GM13976 (cell line): ENCODE data around the gene RBM47.

Experiments
- DNase-seq: peaks from one replicate; pipeline ENCODE4 v3.0.0; 2012; ENCODE audit warnings: low spot score
- in situ Hi-C: fragments of 300-500 bp; cut with MboI; formaldehyde crosslinking; loops from one replicate; pipeline ENCODE4 v1.12.0; 2022; ENCODE audit warnings: low sequenced_read_pairs, mixed read lengths, inconsistent platforms; ENCODE audit not compliant: unreplicated experiment
- TF ChIP-seq, protein P1 (sequence below): IDR thresholded peaks from 2 replicates; pipeline ENCODE4 v1.5.1; 2012; ENCODE audit warnings: borderline replicate concordance, mild to moderate bottlenecking; ENCODE audit not compliant: insufficient read depth; ENCODE audit errors: extremely low read depth, missing control alignments, control extremely low read depth

The RBM47 gene

DNA sequence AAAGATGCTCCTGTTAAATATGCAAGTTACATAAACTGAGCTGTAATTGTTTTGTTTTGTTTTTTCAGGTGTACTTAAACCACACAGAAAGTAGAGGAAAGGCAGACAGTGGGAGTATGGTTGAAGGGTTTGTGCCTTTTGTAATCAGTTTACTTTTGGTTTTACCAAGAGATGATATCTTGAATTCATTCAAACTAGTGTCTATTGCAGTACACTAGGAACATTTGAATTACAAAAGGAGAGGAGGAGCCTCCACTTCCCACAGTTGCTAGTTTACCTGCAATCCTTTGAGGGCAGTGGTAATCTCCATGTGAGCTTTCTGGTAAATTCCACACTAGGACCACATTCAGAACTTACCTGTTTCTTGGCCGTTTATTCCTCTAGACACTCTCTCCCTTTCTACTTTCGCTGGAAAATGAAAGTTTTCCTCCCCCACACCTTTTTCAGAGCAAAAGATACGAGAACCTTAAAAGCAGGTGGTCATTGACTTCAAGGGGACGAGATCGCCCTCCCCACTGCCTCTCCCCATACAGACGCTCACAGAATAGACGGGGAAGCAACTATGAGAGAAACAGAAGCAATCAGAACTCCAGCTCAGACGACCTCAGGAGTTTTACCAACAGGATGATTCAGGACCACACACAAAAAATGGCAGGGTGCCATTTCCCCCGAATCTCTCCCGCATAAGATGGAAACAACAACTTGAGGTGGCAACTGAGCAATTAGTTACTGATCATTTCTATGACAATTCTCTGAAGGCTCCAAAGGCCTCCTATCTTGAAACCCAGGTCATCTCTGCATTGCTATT lies 3.3 kb downstream of the RBM47 start:
- TF ChIP-seq, protein P1, sequence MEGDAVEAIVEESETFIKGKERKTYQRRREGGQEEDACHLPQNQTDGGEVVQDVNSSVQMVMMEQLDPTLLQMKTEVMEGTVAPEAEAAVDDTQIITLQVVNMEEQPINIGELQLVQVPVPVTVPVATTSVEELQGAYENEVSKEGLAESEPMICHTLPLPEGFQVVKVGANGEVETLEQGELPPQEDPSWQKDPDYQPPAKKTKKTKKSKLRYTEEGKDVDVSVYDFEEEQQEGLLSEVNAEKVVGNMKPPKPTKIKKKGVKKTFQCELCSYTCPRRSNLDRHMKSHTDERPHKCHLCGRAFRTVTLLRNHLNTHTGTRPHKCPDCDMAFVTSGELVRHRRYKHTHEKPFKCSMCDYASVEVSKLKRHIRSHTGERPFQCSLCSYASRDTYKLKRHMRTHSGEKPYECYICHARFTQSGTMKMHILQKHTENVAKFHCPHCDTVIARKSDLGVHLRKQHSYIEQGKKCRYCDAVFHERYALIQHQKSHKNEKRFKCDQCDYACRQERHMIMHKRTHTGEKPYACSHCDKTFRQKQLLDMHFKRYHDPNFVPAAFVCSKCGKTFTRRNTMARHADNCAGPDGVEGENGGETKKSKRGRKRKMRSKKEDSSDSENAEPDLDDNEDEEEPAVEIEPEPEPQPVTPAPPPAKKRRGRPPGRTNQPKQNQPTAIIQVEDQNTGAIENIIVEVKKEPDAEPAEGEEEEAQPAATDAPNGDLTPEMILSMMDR, result no peak
- in situ Hi-C loops, result no loop called here
- no peak for DNase-seq

DNA sequence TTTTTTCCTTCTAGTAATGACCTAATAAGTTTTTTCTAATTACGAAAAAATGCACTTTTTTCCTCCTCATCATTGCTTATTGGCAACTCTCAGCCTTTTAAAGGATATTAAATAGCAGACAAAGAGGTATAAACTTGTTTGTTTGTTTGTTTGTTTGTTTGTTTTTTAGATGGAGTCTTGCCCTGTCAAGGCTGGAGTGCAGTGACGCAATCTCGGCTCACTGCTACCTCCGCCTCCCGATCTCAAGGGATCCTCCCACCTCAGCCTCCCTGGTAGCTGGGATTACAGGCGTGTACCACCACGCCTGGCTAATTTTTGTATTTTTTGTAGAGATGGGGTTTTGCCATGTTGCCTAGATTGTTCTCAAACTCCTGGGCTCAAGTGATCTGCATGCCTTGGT lies 6.0 kb downstream of the RBM47 start:
- no peak for DNase-seq
- TF ChIP-seq, protein P1, result no peak
- in situ Hi-C loops, result no loop called here

DNA sequence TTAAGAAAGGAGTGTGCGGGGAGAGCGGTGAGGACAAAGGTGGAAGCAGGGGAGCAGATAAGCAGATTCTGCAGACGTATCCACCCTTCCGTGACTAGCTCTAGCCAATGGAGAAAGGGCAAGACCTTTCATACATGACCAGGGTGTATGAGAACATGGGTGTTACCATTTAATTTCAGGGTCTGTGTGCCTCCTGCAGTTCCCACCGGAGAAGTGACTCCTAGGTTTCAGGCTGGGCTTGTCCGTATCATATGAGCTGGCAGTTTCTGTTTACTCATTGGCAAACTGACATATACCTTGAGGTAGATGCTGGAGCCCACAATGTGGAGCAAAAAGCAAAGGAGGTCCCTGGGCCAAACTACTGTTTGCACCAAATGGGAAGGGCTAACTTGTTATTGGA lies 6.8 kb downstream of the RBM47 start:
- no peak for DNase-seq
- in situ Hi-C loops, result no loop called here
- TF ChIP-seq, protein P1, result no peak

DNA sequence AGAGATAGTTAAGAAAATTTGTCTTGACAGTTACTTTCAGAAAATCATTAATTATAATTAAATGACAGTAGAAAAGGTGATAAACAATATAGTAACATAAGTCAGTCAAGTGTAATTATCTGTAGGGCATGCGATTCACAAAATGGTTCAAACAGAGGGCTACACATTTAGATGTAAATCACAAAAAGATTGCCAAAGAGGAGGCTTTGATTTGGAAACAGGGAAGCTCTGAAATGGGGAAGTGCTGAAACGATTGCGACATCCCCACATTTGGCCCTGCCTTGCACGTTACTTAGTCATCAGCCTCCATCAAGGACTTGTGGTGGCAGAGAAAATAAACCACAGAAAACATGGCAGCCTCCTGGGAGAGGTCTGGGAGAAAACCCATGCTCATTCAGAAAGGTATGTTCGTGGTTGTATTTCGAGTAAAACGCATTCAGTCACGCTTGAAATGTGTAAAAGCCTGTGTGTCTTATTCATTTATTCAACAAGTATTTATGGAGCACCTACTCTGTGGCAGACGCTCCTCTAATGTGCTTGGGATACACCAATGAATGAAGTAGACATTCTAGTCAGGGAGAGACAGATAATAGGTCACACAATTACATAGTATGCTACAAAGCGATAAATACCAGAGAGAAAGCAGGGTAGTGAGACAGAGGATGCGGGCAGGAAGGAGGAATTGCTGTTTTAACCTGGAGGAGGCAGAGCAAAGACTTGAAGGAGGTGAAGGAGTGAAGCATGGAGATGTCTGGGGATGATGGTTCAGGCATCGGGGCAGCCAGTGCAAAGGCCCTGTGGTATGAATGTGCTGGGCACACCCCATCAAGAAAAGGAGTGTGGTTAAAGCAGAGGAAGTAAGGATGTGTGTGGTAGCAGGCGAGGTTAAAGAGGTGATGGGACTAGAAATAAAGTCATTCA lies 7.8 kb downstream of the RBM47 start:
- in situ Hi-C loops, result no loop called here
- TF ChIP-seq, protein P1, result no peak
- DNase-seq, result peak; percentile 45

DNA sequence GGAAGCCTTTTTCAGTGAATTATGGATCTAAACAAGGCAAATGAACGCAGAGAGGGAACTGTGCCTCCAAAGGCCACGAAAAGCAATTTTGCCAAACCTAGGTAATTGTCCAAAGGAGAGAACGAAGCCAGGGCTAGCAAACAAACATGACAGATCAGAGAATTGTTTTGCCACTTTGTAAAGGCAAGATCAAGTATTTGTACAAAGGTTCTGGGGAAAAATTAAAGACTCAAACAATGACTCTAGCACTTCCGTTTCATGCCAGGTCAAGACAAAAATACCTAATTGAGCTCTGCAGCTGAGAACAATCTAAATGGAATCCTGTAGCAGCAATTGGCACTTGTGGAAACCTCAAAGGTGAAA lies 8.5 kb downstream of the RBM47 start:
- TF ChIP-seq, protein P1, result no peak
- in situ Hi-C loops, result no loop called here
- DNase-seq, result no peak

DNA sequence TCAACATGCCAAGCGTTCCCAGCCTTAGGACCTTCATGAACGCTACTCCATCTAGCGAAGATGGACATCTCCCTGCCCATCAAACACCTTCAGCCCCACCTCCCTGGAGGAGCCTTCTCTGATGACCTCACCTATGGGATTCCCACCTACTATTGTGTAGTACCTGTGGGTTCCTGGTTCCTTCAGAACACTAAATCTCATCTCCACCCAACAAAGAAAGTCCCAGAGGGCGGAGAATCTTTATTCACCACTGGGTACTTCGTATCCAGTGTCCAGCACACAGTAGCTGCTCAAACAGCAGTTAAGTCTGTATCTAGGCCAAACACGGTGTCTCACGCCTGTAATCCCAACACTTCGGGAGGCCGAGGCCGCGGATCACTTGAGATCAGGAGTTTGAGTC lies 10.1 kb downstream of the RBM47 start:
- in situ Hi-C loops, result no loop called here
- no peak for DNase-seq
- TF ChIP-seq, protein P1, result no peak
